C4-2B (cell line): Measurements from ENCODE around the gene TSHR.

ENCODE experiments used
- ZFX ChIP-seq: fragments of 450-650 bp; IDR thresholded peaks from 2 replicates; pipeline ENCODE4 v1.6.1; 2017
- TF ChIP-seq, protein P1 (sequence below): fragments of 450-650 bp; conservative IDR thresholded peaks from 2 replicates; pipeline ENCODE4 v1.5.1; 2017; ENCODE audit warnings: mild to moderate bottlenecking

- TF ChIP-seq, protein P1, sequence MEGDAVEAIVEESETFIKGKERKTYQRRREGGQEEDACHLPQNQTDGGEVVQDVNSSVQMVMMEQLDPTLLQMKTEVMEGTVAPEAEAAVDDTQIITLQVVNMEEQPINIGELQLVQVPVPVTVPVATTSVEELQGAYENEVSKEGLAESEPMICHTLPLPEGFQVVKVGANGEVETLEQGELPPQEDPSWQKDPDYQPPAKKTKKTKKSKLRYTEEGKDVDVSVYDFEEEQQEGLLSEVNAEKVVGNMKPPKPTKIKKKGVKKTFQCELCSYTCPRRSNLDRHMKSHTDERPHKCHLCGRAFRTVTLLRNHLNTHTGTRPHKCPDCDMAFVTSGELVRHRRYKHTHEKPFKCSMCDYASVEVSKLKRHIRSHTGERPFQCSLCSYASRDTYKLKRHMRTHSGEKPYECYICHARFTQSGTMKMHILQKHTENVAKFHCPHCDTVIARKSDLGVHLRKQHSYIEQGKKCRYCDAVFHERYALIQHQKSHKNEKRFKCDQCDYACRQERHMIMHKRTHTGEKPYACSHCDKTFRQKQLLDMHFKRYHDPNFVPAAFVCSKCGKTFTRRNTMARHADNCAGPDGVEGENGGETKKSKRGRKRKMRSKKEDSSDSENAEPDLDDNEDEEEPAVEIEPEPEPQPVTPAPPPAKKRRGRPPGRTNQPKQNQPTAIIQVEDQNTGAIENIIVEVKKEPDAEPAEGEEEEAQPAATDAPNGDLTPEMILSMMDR = no peak
- no peak for TF ChIP-seq ZFX
Measured at GRCh38 chr14:80981673-80982072, 26.3 kb downstream of the TSHR start.
